ENCODE measurements around the gene SAAL1. TPM values are rescaled to one million over a fixed set of nuclear protein-coding genes. Genes with fewer than 3 reads are reported as not detected.

Gene SAAL1
- total and polyA plus RNA-seq, 11 donors = 4.9 to 10.9 (median 6.7) TPM

DNA sequence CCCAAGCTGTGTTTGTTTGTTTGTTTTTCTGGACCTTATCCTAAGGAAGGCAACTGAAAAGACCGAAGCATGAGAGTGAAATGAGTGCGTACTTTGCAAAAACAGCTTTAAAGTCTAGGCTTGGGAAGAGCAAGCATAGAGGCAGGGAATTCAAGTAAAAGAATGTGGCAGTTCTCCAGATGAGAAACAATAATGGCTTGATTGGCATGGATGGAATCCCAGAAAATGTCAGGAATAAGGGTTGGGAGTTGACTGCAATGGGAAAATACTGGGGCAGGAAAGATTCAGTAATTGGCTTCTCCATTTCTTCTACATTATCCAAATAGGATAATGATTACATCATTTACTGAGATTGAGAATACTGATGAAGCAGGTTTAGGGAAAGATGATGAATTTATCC is 17.5 kb downstream of the SAAL1 start:
- DNase-seq (no peak), ATAC-seq (no peak)
- TF ChIP-seq, protein P1, sequence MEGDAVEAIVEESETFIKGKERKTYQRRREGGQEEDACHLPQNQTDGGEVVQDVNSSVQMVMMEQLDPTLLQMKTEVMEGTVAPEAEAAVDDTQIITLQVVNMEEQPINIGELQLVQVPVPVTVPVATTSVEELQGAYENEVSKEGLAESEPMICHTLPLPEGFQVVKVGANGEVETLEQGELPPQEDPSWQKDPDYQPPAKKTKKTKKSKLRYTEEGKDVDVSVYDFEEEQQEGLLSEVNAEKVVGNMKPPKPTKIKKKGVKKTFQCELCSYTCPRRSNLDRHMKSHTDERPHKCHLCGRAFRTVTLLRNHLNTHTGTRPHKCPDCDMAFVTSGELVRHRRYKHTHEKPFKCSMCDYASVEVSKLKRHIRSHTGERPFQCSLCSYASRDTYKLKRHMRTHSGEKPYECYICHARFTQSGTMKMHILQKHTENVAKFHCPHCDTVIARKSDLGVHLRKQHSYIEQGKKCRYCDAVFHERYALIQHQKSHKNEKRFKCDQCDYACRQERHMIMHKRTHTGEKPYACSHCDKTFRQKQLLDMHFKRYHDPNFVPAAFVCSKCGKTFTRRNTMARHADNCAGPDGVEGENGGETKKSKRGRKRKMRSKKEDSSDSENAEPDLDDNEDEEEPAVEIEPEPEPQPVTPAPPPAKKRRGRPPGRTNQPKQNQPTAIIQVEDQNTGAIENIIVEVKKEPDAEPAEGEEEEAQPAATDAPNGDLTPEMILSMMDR (IDR thresholded peaks at IDR 0.05) = no peak
- no peak for TF ChIP-seq POLR2A (IDR thresholded peaks at IDR 0.05)
- 93 to 98% (median 97%) methylated on average over 2 of the region's 2 CpGs for whole genome bisulfite sequencing, 4 donors
- H3K27ac ChIP-seq = no peak overlapping the region
- H3K9me3 ChIP-seq = no peaks in the 10 kb centered on the region
- no peaks in the 10 kb centered on the region for H3K27me3 ChIP-seq
- intact Hi-C loops (cut with DNase I) = no loop called here
- no peak overlapping the region for H3K4me3 ChIP-seq
- peaks cover 0 to 100% (median 96%) of the 10 kb centered on the region in 9 donors for H3K36me3 ChIP-seq
- no peaks in the 10 kb centered on the region for H3K4me1 ChIP-seq

DNA sequence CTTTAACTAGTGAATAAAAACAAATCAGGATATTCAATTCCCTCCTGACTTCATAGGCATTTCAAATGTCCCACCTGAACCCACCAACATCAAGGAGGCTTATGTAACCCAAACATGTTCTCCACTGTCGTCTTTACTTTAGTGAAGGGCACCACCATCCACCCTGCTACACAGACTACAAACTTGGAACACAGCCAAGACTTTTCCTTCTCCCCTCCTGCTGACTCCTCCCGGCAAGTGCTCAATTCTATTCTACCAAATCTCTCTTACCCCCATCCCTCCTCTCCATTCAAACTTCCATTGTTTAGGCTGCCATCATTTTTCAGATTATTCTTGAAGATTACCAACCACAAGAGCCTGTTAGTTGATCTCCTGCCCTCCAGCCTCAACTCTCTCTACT is 24.3 kb downstream of the SAAL1 start:
- Histone ChIP-seq H3K9me3 (no peaks in the 10 kb centered on the region), H3K27me3 (no peaks in the 10 kb centered on the region), H3K4me3 (no peak overlapping the region), H3K27ac (no peak overlapping the region), H3K4me1 (no peaks in the 10 kb centered on the region), H3K36me3 (peaks cover 0 to 78% (median 67%) of the 10 kb centered on the region in 9 donors)
- 49 to 64% (median 57%) methylated on average over 2 of the region's 2 CpGs for WGBS, 4 donors
- DNase-seq = no peak
- intact Hi-C loops (cut with DNase I) = no loop called here
- ATAC-seq = no peak
- TF ChIP-seq, protein P1 (IDR thresholded peaks at IDR 0.05) = no peak
- no peak for TF ChIP-seq POLR2A (IDR thresholded peaks at IDR 0.05)

DNA sequence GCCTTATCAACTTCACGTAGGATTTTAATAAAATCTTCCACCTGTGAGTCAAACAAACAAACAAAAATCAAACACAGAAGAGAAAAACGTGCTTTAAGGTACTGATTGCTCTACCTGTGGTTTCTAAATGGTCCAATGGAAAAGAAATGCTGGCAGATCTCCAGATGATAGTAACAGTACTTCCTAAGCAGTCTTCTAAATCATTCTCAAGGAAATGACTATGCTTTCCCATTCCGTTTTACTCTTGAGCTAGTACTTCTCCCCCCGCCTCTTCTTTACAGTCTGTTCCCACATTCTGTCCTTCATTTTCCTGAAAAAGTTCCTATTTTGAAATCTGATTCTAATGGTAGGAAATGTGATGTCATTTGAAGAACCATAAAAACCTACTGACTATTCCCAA is 25.4 kb downstream of the SAAL1 start:
- peaks cover 0 to 69% (median 56%) of the 10 kb centered on the region in 9 donors for H3K36me3 ChIP-seq
- DNase-seq (no peak), ATAC-seq (no peak)
- H3K9me3 ChIP-seq = no peaks in the 10 kb centered on the region
- intact Hi-C loops (cut with DNase I) = no loop called here
- H3K4me3 ChIP-seq = no peak overlapping the region
- no peaks in the 10 kb centered on the region for H3K4me1 ChIP-seq
- no peaks in the 10 kb centered on the region for H3K27me3 ChIP-seq
- WGBS, 4 donors = 65 to 75% (median 71%) methylated on average over 4 of the region's 4 CpGs
- TF ChIP-seq, protein P1 (IDR thresholded peaks at IDR 0.05) = no peak
- no peak for TF ChIP-seq POLR2A (IDR thresholded peaks at IDR 0.05)
- no peak overlapping the region for H3K27ac ChIP-seq

DNA sequence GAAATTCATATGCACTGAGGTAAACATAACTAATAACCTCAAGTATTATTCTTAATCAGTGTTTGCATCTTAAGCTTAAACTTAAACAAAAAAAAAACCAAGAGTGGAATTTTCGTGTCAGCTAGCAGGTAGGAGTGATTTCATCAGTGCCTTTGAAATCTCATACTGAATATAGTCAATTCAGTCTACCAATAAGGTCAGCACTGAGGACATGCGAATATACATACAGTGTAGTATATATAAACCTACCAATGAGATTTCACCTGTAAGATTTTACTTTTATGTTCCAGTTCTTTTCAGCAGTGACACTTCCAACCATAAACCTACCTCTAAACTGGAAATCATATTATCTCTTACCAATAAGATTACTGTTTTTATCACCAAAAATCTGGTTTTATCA is 27.0 kb downstream of the SAAL1 start:
- Histone ChIP-seq H3K4me1 (no peaks in the 10 kb centered on the region), H3K27ac (no peak overlapping the region), H3K4me3 (no peak overlapping the region), H3K36me3 (peaks cover 0 to 57% (median 43%) of the 10 kb centered on the region in 9 donors), H3K27me3 (no peaks in the 10 kb centered on the region), H3K9me3 (no peaks in the 10 kb centered on the region)
- intact Hi-C loops (cut with DNase I) = no loop called here
- WGBS, 4 donors = 93 to 97% (median 95%) methylated on average over 2 of the region's 2 CpGs
- DNase-seq = no peak
- no peak for ATAC-seq
- TF ChIP-seq POLR2A (IDR thresholded peaks at IDR 0.05) = no peak
- TF ChIP-seq, protein P1 (IDR thresholded peaks at IDR 0.05) = no peak

Measured in heart left ventricle (tissue), 16 donors.